Gastrocnemius medialis (tissue), 4 donors: Measurements from ENCODE around the gene CTDSP1. TPM values are rescaled to one million over a fixed set of nuclear protein-coding genes. Genes with fewer than 3 reads are reported as not detected.

Experiments
- ATAC-seq, 2 donors: fragments of 150-250 bp; one replicate each; pipeline ENCODE4 v1.9.1; 2016
- DNase-seq, 2 donors: peaks; one replicate each; pipeline ENCODE4 v3.0.0-alpha.2; 2019
- H3K27ac ChIP-seq, 4 donors: fragments of 200-600 bp; sonication (generic); 1 replicate in 1 of 4; 2 replicates in 3 of 4; pipeline ENCODE4 v1.5.1; 2016 to 2018; ENCODE audit warnings: mild to moderate bottlenecking in 2 of 4, moderate library complexity in 1 of 4
- H3K27me3 ChIP-seq, 3 donors: fragments of 200-600 bp; sonication (generic) in 2 of 3; 1 replicate in 1 of 3; 2 replicates in 2 of 3; pipeline versions ENCODE4 v1.5.1 to v1.6.0; 2016 to 2019; ENCODE audit warnings: mild to moderate bottlenecking in 1 of 3, moderate library complexity in 1 of 3
- H3K36me3 ChIP-seq, 2 donors: fragments of 200-600 bp; sonication (generic) in 1 of 2; one replicate each; pipeline ENCODE4 v1.5.1; 2017 to 2018
- H3K4me1 ChIP-seq, 2 donors: fragments of 200-600 bp; sonication (generic) in 1 of 2; one replicate each; pipeline ENCODE4 v1.5.1; 2016 to 2017; ENCODE audit warnings: mild to moderate bottlenecking in 2 of 2
- H3K4me3 ChIP-seq, 4 donors: fragments of 200-600 bp; sonication (generic) in 3 of 4; 1 replicate in 1 of 4; 2 replicates in 3 of 4; pipeline ENCODE4 v1.5.1; 2016 to 2019; ENCODE audit warnings: mild to moderate bottlenecking in 2 of 4
- H3K9me3 ChIP-seq, 3 donors: fragments of 200-600 bp; sonication (generic) in 2 of 3; 1 replicate in 1 of 3; 2 replicates in 2 of 3; pipeline ENCODE4 v1.5.1; 2016 to 2019
- POLR2A ChIP-seq, 2 donors: fragments of 450-650 bp; IDR thresholded peaks; one replicate each; pipeline ENCODE4 v1.6.1; 2017; ENCODE audit warnings: antibody characterized with exemption in 2 of 2, mild to moderate bottlenecking in 2 of 2, moderate library complexity in 2 of 2
- in situ Hi-C, 4 donors: fragments of 200-750 bp; cut with MboI; loops; one replicate each; pipeline versions ENCODE4 v1.15.0 to v1.8.0; 2017; ENCODE audit warnings: low sequenced_read_pairs in 4 of 4
- intact Hi-C: fragments of 100-400 bp; cut with DNase I; formaldehyde crosslinking; loops from one replicate; pipeline ENCODE4 v1.15.1; 2023; ENCODE audit warnings: low total_unique reads
- total RNA-seq, 4 donors: library from RNA; depleted of rRNA; stranded (reverse); fragments of >200 nt; gene quantifications; one replicate each; pipeline versions ENCODE4 v1.1.0 to v1.2.3, GENCODE V29; 2016
- TF ChIP-seq, protein P1 (sequence below), 5 experiments: fragments of 450-650 bp in 3 of 5; fragments of 200-600 bp in 2 of 5; sonication (generic) in 2 of 5; IDR thresholded peaks in 4 of 5; conservative IDR thresholded peaks in 1 of 5; 1 replicate in 4 of 5; 2 replicates in 1 of 5; pipeline ENCODE4 v1.5.1; 2016 to 2019; ENCODE audit warnings: antibody characterized with exemption in 5 of 5, mild to moderate bottlenecking in 3 of 5, moderate library complexity in 3 of 5

Gene CTDSP1
- total RNA-seq, 4 donors from 2014 or later = 46.7 to 77.4 (median 53.6) TPM

DNA sequence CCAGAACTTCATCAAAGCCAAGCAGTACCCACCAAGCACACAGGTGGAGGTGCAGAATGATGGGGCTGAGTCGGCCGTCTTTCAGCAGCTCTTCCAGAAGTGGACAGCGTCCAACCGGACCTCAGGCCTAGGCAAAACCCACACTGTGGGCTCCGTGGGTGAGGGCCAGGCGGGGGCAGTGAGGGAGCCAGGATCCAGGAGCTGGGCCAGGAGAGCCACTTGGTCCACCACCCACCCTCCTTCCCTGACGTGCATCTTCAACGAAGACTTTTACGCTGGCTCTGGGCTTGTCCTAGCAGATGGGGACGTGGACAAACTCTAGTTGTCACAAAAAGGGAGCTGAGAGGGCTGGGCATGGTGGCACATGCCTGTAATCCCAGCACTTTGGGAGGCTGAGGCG, 31.1 kb downstream of the CTDSP1 start:
- in situ Hi-C loops = no loop called here
- no peak for DNase-seq

DNA sequence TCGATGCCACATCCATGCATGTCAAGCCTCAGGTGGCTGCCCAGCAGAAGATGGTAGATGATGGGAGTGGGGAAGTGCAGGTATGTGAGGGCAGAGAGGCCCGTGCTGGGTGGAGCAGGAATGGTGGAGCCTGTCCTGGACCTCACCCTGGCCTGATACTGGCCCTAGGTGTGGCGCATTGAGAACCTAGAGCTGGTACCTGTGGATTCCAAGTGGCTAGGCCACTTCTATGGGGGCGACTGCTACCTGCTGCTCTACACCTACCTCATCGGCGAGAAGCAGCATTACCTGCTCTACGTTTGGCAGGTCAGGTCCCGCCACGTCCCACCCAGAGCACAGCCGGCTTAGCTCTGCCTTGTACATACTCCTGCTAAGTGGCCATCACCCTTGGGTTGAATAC, 32.2 kb downstream of the CTDSP1 start:
- in situ Hi-C loops (no loop called here), intact Hi-C loops (no loop called here)
- no peak for DNase-seq

More for the DNA sequence above, 31.1 kb downstream of the CTDSP1 start:
- Histone ChIP-seq H3K9me3 (no peaks in the 10 kb centered on the region), H3K27me3 (no peaks in the 10 kb centered on the region), H3K27ac (no peak overlapping the region), H3K36me3 (no peaks in the 10 kb centered on the region), H3K4me3 (no peak overlapping the region), H3K4me1 (no peaks in the 10 kb centered on the region)
- intact Hi-C loops = no loop called here
- TF ChIP-seq, protein P1, sequence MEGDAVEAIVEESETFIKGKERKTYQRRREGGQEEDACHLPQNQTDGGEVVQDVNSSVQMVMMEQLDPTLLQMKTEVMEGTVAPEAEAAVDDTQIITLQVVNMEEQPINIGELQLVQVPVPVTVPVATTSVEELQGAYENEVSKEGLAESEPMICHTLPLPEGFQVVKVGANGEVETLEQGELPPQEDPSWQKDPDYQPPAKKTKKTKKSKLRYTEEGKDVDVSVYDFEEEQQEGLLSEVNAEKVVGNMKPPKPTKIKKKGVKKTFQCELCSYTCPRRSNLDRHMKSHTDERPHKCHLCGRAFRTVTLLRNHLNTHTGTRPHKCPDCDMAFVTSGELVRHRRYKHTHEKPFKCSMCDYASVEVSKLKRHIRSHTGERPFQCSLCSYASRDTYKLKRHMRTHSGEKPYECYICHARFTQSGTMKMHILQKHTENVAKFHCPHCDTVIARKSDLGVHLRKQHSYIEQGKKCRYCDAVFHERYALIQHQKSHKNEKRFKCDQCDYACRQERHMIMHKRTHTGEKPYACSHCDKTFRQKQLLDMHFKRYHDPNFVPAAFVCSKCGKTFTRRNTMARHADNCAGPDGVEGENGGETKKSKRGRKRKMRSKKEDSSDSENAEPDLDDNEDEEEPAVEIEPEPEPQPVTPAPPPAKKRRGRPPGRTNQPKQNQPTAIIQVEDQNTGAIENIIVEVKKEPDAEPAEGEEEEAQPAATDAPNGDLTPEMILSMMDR (IDR thresholded peaks at IDR 0.05 in 4 of 5, conservative IDR thresholded peaks at IDR 0.05 in 1 of 5) = no peak
- no peak for TF ChIP-seq POLR2A (IDR thresholded peaks at IDR 0.05)
- ATAC-seq = no peak

GRCh38 chr2:218432676-218433365, 33.2 kb downstream of the CTDSP1 start:
- no peak overlapping the region for H3K27ac ChIP-seq
- no peaks in the 10 kb centered on the region for H3K27me3 ChIP-seq
- intact Hi-C loops (no loop called here), in situ Hi-C loops (no loop called here)
- ATAC-seq = no peak
- no peaks in the 10 kb centered on the region for H3K36me3 ChIP-seq
- no peaks in the 10 kb centered on the region for H3K9me3 ChIP-seq
- no peak for TF ChIP-seq POLR2A (IDR thresholded peaks at IDR 0.05)
- TF ChIP-seq, protein P1 (IDR thresholded peaks at IDR 0.05 in 4 of 5, conservative IDR thresholded peaks at IDR 0.05 in 1 of 5) = no peak
- no peaks in the 10 kb centered on the region for H3K4me1 ChIP-seq
- DNase-seq = no peak
- H3K4me3 ChIP-seq = no peak overlapping the region

More for the DNA sequence above, 32.2 kb downstream of the CTDSP1 start:
- no peak overlapping the region for H3K4me3 ChIP-seq
- H3K36me3 ChIP-seq = no peaks in the 10 kb centered on the region
- ATAC-seq = no peak
- no peak for TF ChIP-seq POLR2A (IDR thresholded peaks at IDR 0.05)
- TF ChIP-seq, protein P1 (IDR thresholded peaks at IDR 0.05 in 4 of 5, conservative IDR thresholded peaks at IDR 0.05 in 1 of 5) = no peak
- no peaks in the 10 kb centered on the region for H3K27me3 ChIP-seq
- no peak overlapping the region for H3K27ac ChIP-seq
- H3K4me1 ChIP-seq = no peaks in the 10 kb centered on the region
- H3K9me3 ChIP-seq = no peaks in the 10 kb centered on the region

DNA sequence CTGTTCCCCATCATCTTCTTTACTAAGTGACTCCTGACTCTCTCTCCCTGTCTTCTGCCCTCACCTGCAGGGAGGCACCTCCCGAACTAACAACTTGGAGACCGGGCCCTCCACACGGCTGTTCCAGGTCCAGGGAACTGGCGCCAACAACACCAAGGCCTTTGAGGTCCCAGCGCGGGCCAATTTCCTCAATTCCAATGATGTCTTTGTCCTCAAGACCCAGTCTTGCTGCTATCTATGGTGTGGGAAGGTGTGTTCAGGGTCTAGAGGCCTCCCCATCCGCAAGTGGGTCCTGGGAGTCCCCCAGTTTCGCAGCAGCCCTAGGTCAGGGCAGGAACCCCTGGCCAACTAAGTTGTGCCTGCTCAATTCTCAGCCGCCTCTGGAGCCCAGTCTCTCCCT, 34.8 kb downstream of the CTDSP1 start:
- no peak for ATAC-seq
- no peaks in the 10 kb centered on the region for H3K36me3 ChIP-seq
- H3K4me1 ChIP-seq = no peaks in the 10 kb centered on the region
- H3K27ac ChIP-seq = no peak overlapping the region
- in situ Hi-C loops (no loop called here), intact Hi-C loops (no loop called here)
- no peaks in the 10 kb centered on the region for H3K27me3 ChIP-seq
- no peak for DNase-seq
- no peaks in the 10 kb centered on the region for H3K9me3 ChIP-seq
- TF ChIP-seq, protein P1 (IDR thresholded peaks at IDR 0.05 in 4 of 5, conservative IDR thresholded peaks at IDR 0.05 in 1 of 5) = no peak
- no peak for TF ChIP-seq POLR2A (IDR thresholded peaks at IDR 0.05)
- H3K4me3 ChIP-seq = no peak overlapping the region
